Measurements from ENCODE around the gene FRAS1. TPM values are rescaled to one million over a fixed set of nuclear protein-coding genes. Genes with fewer than 3 reads are reported as not detected.

FRAS1 gene
- total and polyA plus RNA-seq, 9 of the 15 experiments (the other 6 are each of a cell fraction or from before 2014, with no cell fraction given): under 0.01 to 0.11 (median 0.04) TPM; not detected in 2

GRCh38 chr4:78570117-78570516, 513.0 kb downstream of the FRAS1 start:
- Histone ChIP-seq H3K9me1 (ENCODE audit: control insufficient read depth, insufficient read depth, low read length) (no peaks in the 10 kb centered on the region), H3K27ac (ENCODE audit: extremely low read depth, low read depth, low read length) (no peak overlapping the region), H3K79me2 (ENCODE audit: control insufficient read depth, insufficient read depth, low read length) (no peaks in the 10 kb centered on the region), H3K9ac (ENCODE audit: insufficient read depth in 1 of 2, low read depth in 2 of 2, low read length in 2 of 2) (no peak overlapping the region), H3K36me3 (ENCODE audit: control insufficient read depth, insufficient read depth, low read length) (no peaks in the 10 kb centered on the region), H3K4me2 (ENCODE audit: insufficient read depth, low read length) (no peak overlapping the region), H2AFZ (ENCODE audit: low read depth, low read length) (no peak overlapping the region), H3K4me1 (replicated peaks in 1 of 2; ENCODE audit: control insufficient read depth in 2 of 2, insufficient read depth in 2 of 2, low read length in 2 of 2) (peaks cover 0 to 4% of the 10 kb centered on the region in 2 experiments; a peak in 2 of 5 replicates), H3K9me3 (replicated peaks; ENCODE audit: control insufficient read depth, insufficient read depth, low read depth, low read length) (no peaks in the 10 kb centered on the region), H4K20me1 (replicated peaks; ENCODE audit: control insufficient read depth, insufficient read depth, low read length) (no peaks in the 10 kb centered on the region), H3K27me3 (ENCODE audit: control insufficient read depth in 2 of 2, insufficient read depth in 2 of 2, low read length in 2 of 2) (no peaks in the 10 kb centered on the region), H3K4me3 (no peak overlapping the region)
- no peak for DNase-seq (ENCODE audit: extremely low read depth in 1 of 4, low spot score in 3 of 4)
- ChIA-PET CTCF (ENCODE audit: low intra/inter-chr PET ratio) (no interaction called here), POLR2A (no interaction called here)
- BruUV-seq (replicated peaks): no TSS peak
- TF ChIP-seq KHSRP (IDR thresholded peaks at IDR 0.05) (no peak), BRCA1 (IDR thresholded peaks at IDR 0.05) (no peak), BRCA1 (CRISPR knock-in tag; IDR thresholded peaks at IDR 0.05) (no peak), PTTG1 (tag; IDR thresholded peaks at IDR 0.05; ENCODE audit: low read depth) (no peak), HNRNPL (IDR thresholded peaks at IDR 0.05; ENCODE audit: low read depth, low read length) (no peak), ZNF140 (CRISPR knock-in tag; IDR thresholded peaks at IDR 0.05) (no peak), ZNF175 (CRISPR knock-in tag; IDR thresholded peaks at IDR 0.05; ENCODE audit: low read depth) (no peak), ZNF766 (CRISPR knock-in tag; conservative IDR thresholded peaks at IDR 0.05) (no peak), HNRNPUL1 (IDR thresholded peaks at IDR 0.05; ENCODE audit: low read length) (no peak), YY1 (IDR thresholded peaks at IDR 0.05; ENCODE audit: borderline replicate concordance in 1 of 3, control insufficient read depth in 1 of 3, extremely low read depth in 1 of 3, insufficient read depth in 3 of 3, insufficient read length in 1 of 3, insufficient replicate concordance in 2 of 3, low read depth in 1 of 3, low read length in 2 of 3) (no peak), PHB (CRISPR knock-in tag; IDR thresholded peaks at IDR 0.05) (no peak), TARDBP (IDR thresholded peaks at IDR 0.05) (no peak), SOX6 (IDR thresholded peaks at IDR 0.05) (no peak), KDM4B (IDR thresholded peaks at IDR 0.05; ENCODE audit: borderline replicate concordance in 2 of 2, low read depth in 1 of 2) (no peak)
- TF ChIP-seq, protein P1, sequence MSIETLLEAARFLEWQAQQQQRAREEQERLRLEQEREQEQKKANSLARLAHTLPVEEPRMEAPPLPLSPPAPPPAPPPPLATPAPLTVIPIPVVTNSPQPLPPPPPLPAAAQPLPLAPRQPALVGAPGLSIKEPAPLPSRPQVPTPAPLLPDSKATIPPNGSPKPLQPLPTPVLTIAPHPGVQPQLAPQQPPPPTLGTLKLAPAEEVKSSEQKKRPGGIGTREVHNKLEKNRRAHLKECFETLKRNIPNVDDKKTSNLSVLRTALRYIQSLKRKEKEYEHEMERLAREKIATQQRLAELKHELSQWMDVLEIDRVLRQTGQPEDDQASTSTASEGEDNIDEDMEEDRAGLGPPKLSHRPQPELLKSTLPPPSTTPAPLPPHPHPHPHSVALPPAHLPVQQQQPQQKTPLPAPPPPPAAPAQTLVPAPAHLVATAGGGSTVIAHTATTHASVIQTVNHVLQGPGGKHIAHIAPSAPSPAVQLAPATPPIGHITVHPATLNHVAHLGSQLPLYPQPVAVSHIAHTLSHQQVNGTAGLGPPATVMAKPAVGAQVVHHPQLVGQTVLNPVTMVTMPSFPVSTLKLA (conservative IDR thresholded peaks at IDR 0.05): no peak
- intact Hi-C loops (cut with micrococcal nuclease): no loop called here
- 28% methylated on average over 2 of the region's 2 CpGs for WGBS (ENCODE audit: insufficient coverage, low coverage, missing lambda C conversion rate)
- no peak for ATAC-seq
- no peak for FAIRE-seq
- in situ Hi-C loops (cut with MboI): no loop called here
